Fibroblast of skin of back (primary cell): ENCODE measurements around the gene THYN1.
"Not testable (repeated sequence)": the region's sequence is repeated elsewhere in the genome, so short reads cannot be mapped to it uniquely, and the experiment has no call there.

ENCODE experiments used
- DNase-seq: peaks from one replicate; pipeline ENCODE4 v3.0.0-alpha.2; 2013

Gene THYN1

DNA sequence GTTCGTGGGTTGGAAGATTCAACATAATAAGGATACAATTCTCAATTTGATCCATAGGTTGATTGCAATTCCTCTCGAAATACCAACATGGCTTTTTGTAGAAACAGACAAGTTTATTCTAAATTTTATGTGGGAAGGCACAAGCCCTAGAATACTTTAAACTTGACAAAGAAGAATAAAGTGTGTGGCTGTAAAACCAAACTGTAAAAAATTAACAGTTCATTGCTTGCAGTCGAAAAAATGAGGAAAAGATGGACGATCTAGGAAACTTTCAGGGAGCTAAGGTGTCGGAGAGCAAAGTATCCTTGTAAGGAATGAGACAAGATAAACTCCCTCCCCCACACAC is 22.0 kb upstream of the THYN1 start:
- no peak for DNase-seq

GRCh38 chr11:134273317-134273712 is 20.2 kb upstream of the THYN1 start:
- DNase-seq: no peak

GRCh38 chr11:134272381-134273316 is 19.5 kb upstream of the THYN1 start:
- DNase-seq: no peak

- DNase-seq: no peak
Observed at GRCh38 chr11:134271978-134272377, 18.8 kb upstream of the THYN1 start.

GRCh38 chr11:134270250-134270714 is 17.1 kb upstream of the THYN1 start:
- DNase-seq: no peak

DNA sequence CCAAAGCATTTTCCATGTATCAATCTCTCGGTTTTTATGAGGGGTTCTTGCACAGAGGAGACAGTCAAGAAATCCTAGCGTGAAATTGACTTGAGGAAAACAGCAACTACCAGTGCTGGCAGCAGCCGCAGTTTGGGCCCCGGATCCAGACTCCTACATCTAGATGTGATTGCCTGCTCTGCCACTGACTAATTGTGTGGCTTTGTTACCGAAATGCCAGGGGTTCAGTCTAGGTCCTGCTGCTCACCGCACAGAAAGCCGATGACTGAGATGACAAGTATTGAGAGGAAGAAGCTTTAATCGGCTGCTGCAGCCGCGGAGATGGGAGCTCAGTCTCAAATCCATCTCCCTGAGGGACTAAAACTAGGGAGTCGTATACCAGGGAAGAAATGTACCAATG is 14.8 kb upstream of the THYN1 start:
- DNase-seq: no peak

GRCh38 chr11:134267461-134267860 is 14.3 kb upstream of the THYN1 start:
- DNase-seq: no peak

- DNase-seq: peak; percentile 68
Observed at GRCh38 chr11:134266841-134267251, 13.7 kb upstream of the THYN1 start.

GRCh38 chr11:134266440-134266839 is 13.3 kb upstream of the THYN1 start:
- DNase-seq: no peak

DNA sequence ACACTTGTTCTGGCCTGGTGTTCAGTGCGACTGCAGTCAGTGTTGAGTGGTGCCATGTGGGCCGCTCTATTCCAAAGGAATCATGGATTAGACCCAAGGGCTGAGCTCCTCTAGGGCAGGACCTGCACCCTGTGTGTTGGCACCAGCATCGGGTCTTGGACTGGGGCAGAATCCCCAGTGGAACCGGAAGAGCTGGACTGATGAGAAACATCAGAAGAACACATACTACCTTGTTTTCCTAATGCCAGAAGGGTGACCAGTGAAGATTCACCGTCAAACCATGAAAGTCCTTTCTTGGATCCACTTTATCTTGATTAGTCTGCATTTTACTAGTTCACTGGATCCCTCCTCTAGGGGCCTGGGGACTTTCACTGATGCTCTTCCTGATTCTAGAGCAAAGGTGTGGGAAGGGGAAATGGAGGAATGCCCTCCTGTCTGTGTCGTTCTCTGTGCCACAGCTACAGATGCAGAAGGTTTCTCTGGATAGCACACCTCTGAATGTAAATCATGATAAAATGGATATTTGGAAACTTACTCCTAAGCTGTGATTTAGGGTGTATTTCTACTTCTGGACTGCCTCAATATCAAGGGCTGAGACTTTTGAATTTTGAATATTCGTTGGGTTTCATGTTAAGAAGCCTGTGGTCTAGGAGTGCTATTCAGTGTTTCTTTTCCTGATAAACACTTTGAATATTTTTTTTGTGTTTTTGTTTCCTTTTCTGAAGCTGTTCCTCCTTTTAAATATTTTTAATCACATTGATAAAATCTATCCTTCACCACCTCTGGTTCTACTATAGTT is 12.0 kb upstream of the THYN1 start:
- no peak for DNase-seq

GRCh38 chr11:134261626-134262488 is 8.7 kb upstream of the THYN1 start:
- DNase-seq: no peak

DNA sequence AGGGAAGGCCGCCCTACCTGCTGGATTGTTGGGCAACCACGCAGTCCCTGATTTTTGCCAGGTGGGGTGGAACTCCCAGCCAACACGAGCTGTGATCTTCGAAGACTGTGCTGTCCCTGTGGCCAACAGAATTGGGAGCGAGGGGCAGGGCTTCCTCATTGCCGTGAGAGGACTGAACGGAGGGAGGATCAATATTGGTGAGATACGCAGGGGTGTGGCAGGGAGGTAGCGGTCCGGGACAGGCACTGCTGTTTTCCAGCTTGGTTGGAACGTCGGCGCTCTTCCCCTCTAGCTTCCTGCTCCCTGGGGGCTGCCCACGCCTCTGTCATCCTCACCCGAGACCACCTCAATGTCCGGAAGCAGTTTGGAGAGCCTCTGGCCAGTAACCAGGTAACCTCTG is 7.8 kb upstream of the THYN1 start:
- no peak for DNase-seq

- no peak for DNase-seq
Observed at GRCh38 chr11:134260503-134260902, 7.4 kb upstream of the THYN1 start.

- no peak for DNase-seq
Observed at GRCh38 chr11:134258577-134258976, 5.4 kb upstream of the THYN1 start.

DNA sequence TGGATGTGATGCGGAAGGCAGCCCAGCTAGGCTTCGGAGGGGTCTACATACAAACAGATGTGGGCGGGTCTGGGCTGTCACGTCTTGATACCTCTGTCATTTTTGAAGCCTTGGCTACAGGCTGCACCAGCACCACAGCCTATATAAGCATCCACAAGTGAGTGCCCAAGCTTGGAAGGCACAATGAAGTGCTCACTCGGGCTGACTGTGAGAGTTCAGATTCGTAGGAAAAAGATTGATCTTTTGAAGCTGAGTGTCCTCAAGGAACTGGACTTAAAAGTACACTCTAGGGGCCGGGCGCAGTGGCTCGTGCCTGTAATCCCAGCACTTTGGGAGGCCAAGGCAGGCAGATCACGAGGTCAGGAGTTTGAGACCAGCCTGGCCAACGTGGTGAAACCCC is 3.9 kb upstream of the THYN1 start:
- no peak for DNase-seq

- DNase-seq: not testable (repeated sequence)
Observed at GRCh38 chr11:134255184-134255561, 2.0 kb upstream of the THYN1 start.

- no peak for DNase-seq
Observed at GRCh38 chr11:134254433-134255183, 1.5 kb upstream of the THYN1 start.

DNA sequence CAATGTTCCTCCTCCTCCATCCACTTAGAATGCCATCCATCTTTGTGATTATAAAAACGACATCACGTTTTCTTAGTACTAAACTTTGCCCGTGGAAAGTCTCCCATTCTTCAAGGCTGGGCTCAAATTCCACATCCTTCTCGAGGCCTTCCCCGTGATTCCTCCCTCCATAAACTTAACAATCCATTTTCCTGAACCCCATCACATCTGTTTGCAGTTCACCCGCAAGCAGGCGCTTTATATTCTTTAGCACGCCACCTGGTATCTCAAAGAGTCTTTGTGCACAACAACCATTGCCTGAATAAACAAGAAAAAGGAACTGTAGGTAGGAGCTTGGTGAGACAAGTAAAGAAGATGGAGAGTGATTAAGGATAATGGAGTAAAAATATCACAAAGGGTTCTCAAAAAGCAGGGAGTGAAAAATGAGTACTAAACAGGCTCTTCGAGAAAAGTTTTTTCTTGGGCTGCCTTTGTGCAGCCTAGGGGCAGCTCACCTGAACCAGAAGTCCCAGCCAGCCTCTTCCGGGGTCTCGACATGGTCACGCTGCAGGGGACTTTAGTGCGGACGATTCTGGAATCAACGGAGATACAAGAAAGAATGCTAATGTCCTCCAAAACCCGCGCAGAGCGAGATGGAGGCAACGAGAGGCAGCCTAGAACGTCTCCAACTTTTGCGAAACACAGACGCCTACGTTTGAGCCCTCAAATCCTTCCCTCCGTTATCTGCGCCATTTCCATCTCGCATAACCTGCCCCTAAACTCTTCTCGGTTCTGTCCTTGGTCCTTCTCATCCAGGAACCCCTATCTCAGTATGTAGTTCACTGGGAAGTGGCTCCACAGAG is 585 bp downstream of the THYN1 start:
- DNase-seq: peak; percentile 53

GRCh38 chr11:134250675-134251074 is 2.5 kb downstream of the THYN1 start:
- no peak for DNase-seq

DNA sequence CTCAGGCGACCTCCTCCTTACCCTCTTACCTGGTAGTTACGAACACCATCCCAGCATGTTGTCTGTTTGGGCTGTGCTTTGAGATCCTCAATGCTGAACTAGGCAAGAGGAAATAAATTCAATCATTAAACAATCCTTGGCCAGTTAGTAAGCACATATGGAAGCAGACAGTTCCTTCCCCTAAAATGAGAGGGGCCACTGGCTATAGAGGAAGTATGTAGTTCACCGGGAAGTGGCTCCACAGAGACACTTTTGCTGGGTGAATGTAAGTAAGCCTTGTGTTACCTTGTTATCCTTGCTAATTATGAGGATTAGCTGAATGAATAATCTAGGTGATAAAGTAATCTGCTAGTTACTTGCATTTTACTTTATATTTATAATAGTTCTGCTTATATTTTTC is 2.9 kb downstream of the THYN1 start:
- no peak for DNase-seq

- DNase-seq: no peak
Observed at GRCh38 chr11:134248910-134249480, 4.2 kb downstream of the THYN1 start.
